SK-N-MC (cell line): ENCODE data around the gene DNAH17.

Experiments used
- DNase-seq: peaks from one replicate; pipeline ENCODE4 v3.0.0-alpha.2; 2011; ENCODE audit warnings: low read depth, low spot score
- H3K27ac ChIP-seq: fragments of 200-600 bp; sonication (generic); 2 replicates; pipeline ENCODE4 v1.5.1; 2016; ENCODE audit warnings: mixed run types
- H3K36me3 ChIP-seq: fragments of 200-600 bp; sonication (generic); 2 replicates; pipeline ENCODE4 v1.6.1; 2017; ENCODE audit warnings: antibody characterized with exemption, low read length, mixed read lengths; ENCODE audit not compliant: insufficient read depth
- H3K4me3 ChIP-seq: fragments of 200-600 bp; sonication (generic); 2 replicates; pipeline ENCODE4 v1.5.1; 2016
- H3K9ac ChIP-seq: fragments of 200-600 bp; sonication (generic); 2 replicates; pipeline ENCODE4 v1.8.0; 2017; ENCODE audit warnings: mixed run types, mixed read lengths; ENCODE audit not compliant: insufficient read length
- H3K9me3 ChIP-seq: fragments of 200-600 bp; sonication (generic); 2 replicates; pipeline ENCODE4 v1.6.1; 2017; ENCODE audit warnings: low read depth, mild to moderate bottlenecking, antibody characterized with exemption, low read length, moderate library complexity, mixed read lengths
- EZH2 ChIP-seq: fragments of 200-600 bp; sonication (generic); IDR thresholded peaks from one replicate; pipeline ENCODE4 v1.6.1; 2017; ENCODE audit warnings: antibody characterized with exemption
- FOXP2 ChIP-seq: optimal IDR thresholded peaks from 2 replicates; pipeline ENCODE3; 2011; ENCODE audit warnings: mild to moderate bottlenecking, moderate library complexity; ENCODE audit not compliant: insufficient read depth; ENCODE audit errors: extremely low read length, control extremely low read depth
- POLR2AphosphoS5 ChIP-seq: IDR thresholded peaks from 2 replicates; pipeline ENCODE4 v1.6.1; 2012; ENCODE audit warnings: mild to moderate bottlenecking, low read depth, low read length, borderline replicate concordance

The DNAH17 gene

DNA sequence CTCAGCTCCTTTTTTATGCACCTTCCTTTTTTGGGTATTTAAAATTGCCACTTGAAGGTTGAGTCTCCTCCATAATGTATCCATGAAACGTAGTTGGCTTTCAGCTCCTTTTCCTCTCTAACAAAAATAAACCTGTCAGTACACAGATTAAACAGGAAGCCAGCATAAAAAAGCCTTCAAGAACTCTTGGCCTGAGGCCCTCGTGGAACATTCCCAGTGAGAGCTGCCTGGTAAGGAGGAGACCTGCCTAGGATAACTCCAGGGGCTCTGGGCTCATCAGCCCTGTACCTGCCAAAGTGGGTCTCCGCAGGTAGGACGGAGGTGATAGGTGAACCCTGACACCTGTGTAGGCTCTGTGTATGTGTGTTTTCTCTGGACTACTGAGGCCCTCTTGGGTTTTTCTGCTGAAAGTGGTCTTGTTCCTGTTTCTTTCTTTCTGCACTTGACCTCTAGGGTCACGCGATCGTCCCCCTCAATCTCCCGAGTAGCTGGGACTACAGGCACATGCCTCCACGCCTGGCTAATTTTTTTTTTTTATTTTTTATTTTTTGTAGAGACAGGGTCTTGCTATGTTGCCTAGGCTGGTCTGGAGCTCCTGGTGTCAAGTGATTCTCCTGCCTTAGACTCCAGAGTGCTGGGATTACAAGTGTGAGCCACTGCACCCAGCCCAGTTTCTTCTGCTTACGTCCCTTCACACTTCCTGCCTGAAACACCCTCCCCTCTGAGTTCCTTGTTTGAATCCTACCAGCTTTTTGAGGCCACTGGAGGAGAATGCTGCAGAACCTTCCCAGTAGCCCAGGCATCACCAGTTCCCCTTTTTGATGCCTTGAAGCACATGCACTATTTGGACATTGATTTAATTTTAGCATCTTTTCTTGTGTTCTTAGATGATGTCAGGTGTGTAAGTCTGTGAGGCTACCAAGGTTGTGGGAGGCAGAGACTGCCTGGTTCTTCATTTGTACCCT is 188.9 kb downstream of the DNAH17 start:
- no peaks in the 10 kb centered on the region for H3K9me3 ChIP-seq
- H3K4me3 ChIP-seq = no peak overlapping the region
- no peak overlapping the region for H3K27ac ChIP-seq
- TF ChIP-seq FOXP2 (no peak), POLR2AphosphoS5 (no peak), EZH2 (no peak)
- DNase-seq = no peak
- no peak overlapping the region for H3K9ac ChIP-seq
- H3K36me3 ChIP-seq = no peaks in the 10 kb centered on the region

- Histone ChIP-seq H3K4me3 (no peak overlapping the region), H3K36me3 (no peaks in the 10 kb centered on the region), H3K27ac (no peak overlapping the region), H3K9me3 (no peaks in the 10 kb centered on the region), H3K9ac (no peak overlapping the region)
- TF ChIP-seq POLR2AphosphoS5 = no peak
- DNase-seq = no peak
These were observed 192.6 kb downstream of the DNAH17 start for GRCh38 chr17:78384479-78385175.

DNA sequence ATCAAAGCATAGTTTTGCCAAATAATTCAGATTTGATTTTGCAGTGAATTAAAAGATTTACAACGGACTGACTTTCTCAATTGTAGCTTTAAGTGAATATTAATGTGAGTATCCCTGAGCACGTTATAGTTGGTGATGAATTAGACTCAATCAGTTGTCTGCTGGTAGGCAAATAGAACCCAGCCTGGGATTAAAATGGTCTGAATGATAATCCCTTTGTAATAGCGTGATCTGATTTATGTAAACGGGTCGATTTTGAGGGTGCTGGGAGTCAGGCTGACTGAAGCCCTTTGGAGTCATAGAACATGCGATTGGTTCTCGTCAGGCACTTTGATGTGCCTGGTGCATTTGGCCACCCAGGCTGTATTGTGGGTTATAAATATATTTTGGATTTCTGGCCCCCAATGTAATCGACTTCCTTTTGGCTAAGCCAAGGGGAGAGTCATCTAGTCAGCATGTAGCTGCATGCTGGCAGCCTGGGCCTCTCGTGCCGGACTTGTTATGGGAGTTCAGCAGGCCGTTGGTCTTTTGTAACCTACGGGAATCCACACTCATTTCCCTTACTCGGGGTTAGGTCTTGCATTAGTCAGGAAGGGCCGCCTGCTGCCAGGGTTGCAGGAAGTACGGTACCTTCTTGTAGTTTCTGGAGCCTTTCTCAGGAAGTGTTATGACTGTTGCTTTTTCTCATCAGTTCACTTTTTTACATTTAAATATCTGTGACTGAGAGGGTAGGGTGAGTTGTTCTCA is 193.3 kb downstream of the DNAH17 start:
- H3K9me3 ChIP-seq = no peaks in the 10 kb centered on the region
- TF ChIP-seq POLR2AphosphoS5 = no peak
- H3K4me3 ChIP-seq = no peak overlapping the region
- no peak overlapping the region for H3K27ac ChIP-seq
- DNase-seq = no peak
- H3K36me3 ChIP-seq = no peaks in the 10 kb centered on the region
- no peak overlapping the region for H3K9ac ChIP-seq

DNA sequence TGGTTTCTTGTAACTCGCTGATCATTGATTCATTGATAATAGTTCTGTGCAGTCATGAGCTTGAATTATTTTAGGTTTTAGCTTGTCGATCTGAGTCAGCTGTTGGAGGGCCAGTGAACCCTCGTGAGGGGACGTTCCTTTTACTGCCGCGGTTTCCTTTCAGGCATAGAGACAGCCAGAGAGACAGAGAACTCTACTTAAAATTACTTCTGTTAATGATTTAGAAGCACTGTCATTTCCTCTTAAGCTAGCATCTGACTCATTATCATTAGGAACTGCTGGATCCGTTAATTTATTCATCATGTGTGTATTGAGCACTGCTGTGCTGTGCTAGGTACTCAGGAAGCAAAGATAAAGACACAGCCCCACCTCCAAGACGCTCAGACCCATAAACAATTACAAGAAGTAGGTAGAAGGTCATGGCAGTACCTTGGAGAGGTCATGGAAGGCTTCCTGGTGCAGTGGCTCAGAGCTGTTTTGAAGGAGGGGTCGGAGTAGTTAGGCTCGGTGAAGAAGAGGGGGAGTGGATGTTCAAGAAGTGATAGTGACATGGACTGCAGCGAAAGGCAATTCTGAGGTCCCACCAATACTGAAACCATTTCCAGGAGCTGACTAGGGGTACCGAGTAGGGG is 195.5 kb downstream of the DNAH17 start:
- DNase-seq = no peak
- H3K27ac ChIP-seq = no peak overlapping the region
- H3K36me3 ChIP-seq = no peaks in the 10 kb centered on the region
- H3K9ac ChIP-seq = no peak overlapping the region
- no peak overlapping the region for H3K4me3 ChIP-seq
- TF ChIP-seq FOXP2 (no peak), POLR2AphosphoS5 (no peak), EZH2 (no peak)
- H3K9me3 ChIP-seq = no peaks in the 10 kb centered on the region

GRCh38 chr17:78380370-78380769 is 196.8 kb downstream of the DNAH17 start:
- Histone ChIP-seq H3K9me3 (no peaks in the 10 kb centered on the region), H3K36me3 (no peaks in the 10 kb centered on the region), H3K27ac (no peak overlapping the region), H3K4me3 (no peak overlapping the region), H3K9ac (no peak overlapping the region)
- TF ChIP-seq FOXP2 = no peak
- no peak for TF ChIP-seq POLR2AphosphoS5
- no peak for TF ChIP-seq EZH2
- DNase-seq = no peak

- Histone ChIP-seq H3K4me3 (peak overlapping the region; percentile 90), H3K9me3 (no peaks in the 10 kb centered on the region), H3K36me3 (no peaks in the 10 kb centered on the region), H3K9ac (peak overlapping the region; percentile 90), H3K27ac (no peak overlapping the region; the same call in 1 of the 2 replicates)
- TF ChIP-seq POLR2AphosphoS5 (no peak), FOXP2 (no peak), EZH2 (no peak)
- no peak for DNase-seq
These were observed 198.1 kb downstream of the DNAH17 start for GRCh38 chr17:78379131-78379491.

DNA sequence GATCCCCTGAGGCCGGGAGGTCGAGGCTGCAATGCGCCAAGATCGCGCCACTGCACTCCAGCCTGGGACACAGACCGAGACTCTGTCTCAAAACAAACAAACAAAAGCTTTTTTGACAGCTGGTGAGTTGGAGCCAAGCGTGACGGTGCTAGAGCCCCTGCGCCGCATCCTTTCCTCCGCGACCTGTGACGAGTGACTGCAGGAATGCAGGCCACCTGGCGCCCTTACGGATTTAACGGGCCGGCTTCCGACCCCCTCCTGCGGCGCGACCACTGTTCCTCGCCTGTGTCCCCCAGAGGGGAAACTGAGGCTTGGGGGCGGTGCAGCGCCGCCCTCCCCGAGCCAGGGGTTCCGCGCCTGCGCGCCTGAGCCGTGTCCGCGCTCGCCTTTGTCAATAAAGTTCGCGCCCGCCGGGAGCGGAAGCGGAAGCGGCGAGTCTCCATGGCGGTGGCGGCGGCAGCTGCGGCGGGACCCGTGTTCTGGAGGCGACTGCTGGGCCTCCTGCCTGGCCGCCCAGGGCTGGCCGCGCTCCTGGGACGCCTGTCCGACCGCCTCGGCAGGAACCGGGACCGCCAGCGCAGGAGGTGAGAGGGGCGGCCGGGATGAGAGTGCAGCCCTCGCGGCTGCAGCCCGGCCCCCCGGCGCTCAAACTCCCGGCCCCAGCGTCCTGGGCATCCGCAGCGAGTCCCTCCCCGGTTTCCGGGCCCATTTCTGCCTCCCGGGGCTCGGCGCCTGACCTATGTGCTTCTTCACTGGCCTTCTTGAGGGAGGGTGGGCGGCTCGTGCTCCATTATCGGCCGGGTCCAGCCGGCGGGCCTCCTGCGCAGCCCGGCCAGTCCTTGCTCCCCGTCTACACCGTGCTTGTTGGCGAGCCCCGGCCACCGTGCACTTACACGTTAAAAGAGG is 198.7 kb downstream of the DNAH17 start, which contains the start of gene PGS1:
TSS of gene PGS1 (plus strand) at position 425 of the 906 bp plus-strand sequence. CDS start at position 442, 17 bp downstream.
- no peak for DNase-seq
- H3K36me3 ChIP-seq = no peaks in the 10 kb centered on the region
- H3K4me3 ChIP-seq = peak within 1 kb of the TSS; percentile 90
- H3K9ac ChIP-seq = peak within 1 kb of the TSS; percentile 90
- TF ChIP-seq POLR2AphosphoS5 = peak; percentile 88; the same call in 1 of the 2 replicates
- no peak for TF ChIP-seq EZH2
- no peaks in the 10 kb centered on the region for H3K9me3 ChIP-seq
- peak within 1 kb of the TSS; percentile 40; the same call in 1 of the 2 replicates for H3K27ac ChIP-seq
